ENCODE data around the gene GRAMD1B. TPM values are rescaled to one million over a fixed set of nuclear protein-coding genes. Genes with fewer than 3 reads are reported as not detected.

Gene GRAMD1B
- total RNA-seq, 1 donor from 2014 or later, result 8.5 TPM

GRCh38 chr11:123562158-123562557 is 132.1 kb downstream of the GRAMD1B start:
- Mint-ChIP-seq H3K9me3 (no peaks in the 10 kb centered on the region), H3K27me3 (ENCODE audit: low read depth) (no peaks in the 10 kb centered on the region), H3K4me1 (peaks cover 20% of the 10 kb centered on the region), H3K27ac (ENCODE audit: unreplicated experiment) (no peak overlapping the region), H3K36me3 (ENCODE audit: low read depth) (no peaks in the 10 kb centered on the region), H3K4me3 (no peak overlapping the region)
- TF ChIP-seq, protein P1, sequence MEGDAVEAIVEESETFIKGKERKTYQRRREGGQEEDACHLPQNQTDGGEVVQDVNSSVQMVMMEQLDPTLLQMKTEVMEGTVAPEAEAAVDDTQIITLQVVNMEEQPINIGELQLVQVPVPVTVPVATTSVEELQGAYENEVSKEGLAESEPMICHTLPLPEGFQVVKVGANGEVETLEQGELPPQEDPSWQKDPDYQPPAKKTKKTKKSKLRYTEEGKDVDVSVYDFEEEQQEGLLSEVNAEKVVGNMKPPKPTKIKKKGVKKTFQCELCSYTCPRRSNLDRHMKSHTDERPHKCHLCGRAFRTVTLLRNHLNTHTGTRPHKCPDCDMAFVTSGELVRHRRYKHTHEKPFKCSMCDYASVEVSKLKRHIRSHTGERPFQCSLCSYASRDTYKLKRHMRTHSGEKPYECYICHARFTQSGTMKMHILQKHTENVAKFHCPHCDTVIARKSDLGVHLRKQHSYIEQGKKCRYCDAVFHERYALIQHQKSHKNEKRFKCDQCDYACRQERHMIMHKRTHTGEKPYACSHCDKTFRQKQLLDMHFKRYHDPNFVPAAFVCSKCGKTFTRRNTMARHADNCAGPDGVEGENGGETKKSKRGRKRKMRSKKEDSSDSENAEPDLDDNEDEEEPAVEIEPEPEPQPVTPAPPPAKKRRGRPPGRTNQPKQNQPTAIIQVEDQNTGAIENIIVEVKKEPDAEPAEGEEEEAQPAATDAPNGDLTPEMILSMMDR (conservative IDR thresholded peaks at IDR 0.05), result no peak
- DNase-seq (ENCODE audit: low read depth, low spot score), result no peak

- Mint-ChIP-seq H3K4me1 (peaks cover 20% of the 10 kb centered on the region), H3K27me3 (ENCODE audit: low read depth) (no peaks in the 10 kb centered on the region), H3K4me3 (no peak overlapping the region), H3K9me3 (no peaks in the 10 kb centered on the region), H3K27ac (ENCODE audit: unreplicated experiment) (peak overlapping the region; percentile 1), H3K36me3 (ENCODE audit: low read depth) (no peaks in the 10 kb centered on the region)
- TF ChIP-seq, protein P1 (conservative IDR thresholded peaks at IDR 0.05), result no peak
- DNase-seq (ENCODE audit: low read depth, low spot score), result no peak
Measured at GRCh38 chr11:123562829-123563228, 132.8 kb downstream of the GRAMD1B start.

- H3K4me1 Mint-ChIP-seq, result peaks cover 20% of the 10 kb centered on the region
- H3K4me3 Mint-ChIP-seq, result no peak overlapping the region
- TF ChIP-seq, protein P1 (conservative IDR thresholded peaks at IDR 0.05), result no peak
- no peaks in the 10 kb centered on the region for H3K36me3 Mint-ChIP-seq (ENCODE audit: low read depth)
- H3K9me3 Mint-ChIP-seq, result no peaks in the 10 kb centered on the region
- DNase-seq (ENCODE audit: low read depth, low spot score), result no peak
- no peak overlapping the region for H3K27ac Mint-ChIP-seq (ENCODE audit: unreplicated experiment)
- H3K27me3 Mint-ChIP-seq (ENCODE audit: low read depth), result no peaks in the 10 kb centered on the region
Measured at GRCh38 chr11:123564221-123564620, 134.2 kb downstream of the GRAMD1B start.

GRCh38 chr11:123566852-123567251 is 136.8 kb downstream of the GRAMD1B start:
- TF ChIP-seq, protein P1 (conservative IDR thresholded peaks at IDR 0.05), result no peak
- H3K36me3 Mint-ChIP-seq (ENCODE audit: low read depth), result no peaks in the 10 kb centered on the region
- H3K4me3 Mint-ChIP-seq, result no peak overlapping the region
- no peaks in the 10 kb centered on the region for H3K9me3 Mint-ChIP-seq
- H3K27ac Mint-ChIP-seq (ENCODE audit: unreplicated experiment), result no peak overlapping the region
- H3K4me1 Mint-ChIP-seq, result peaks cover 4% of the 10 kb centered on the region
- DNase-seq (ENCODE audit: low read depth, low spot score), result no peak
- H3K27me3 Mint-ChIP-seq (ENCODE audit: low read depth), result no peaks in the 10 kb centered on the region

GRCh38 chr11:123567466-123567865 is 137.4 kb downstream of the GRAMD1B start:
- Mint-ChIP-seq H3K27me3 (ENCODE audit: low read depth) (no peaks in the 10 kb centered on the region), H3K27ac (ENCODE audit: unreplicated experiment) (no peak overlapping the region), H3K4me3 (no peak overlapping the region), H3K4me1 (peaks cover 7% of the 10 kb centered on the region), H3K9me3 (no peaks in the 10 kb centered on the region), H3K36me3 (ENCODE audit: low read depth) (no peaks in the 10 kb centered on the region)
- TF ChIP-seq, protein P1 (conservative IDR thresholded peaks at IDR 0.05), result no peak
- no peak for DNase-seq (ENCODE audit: low read depth, low spot score)
